ELF-1 (cell line): ENCODE measurements around the gene HACD2.

Experiments used
- DNase-seq: peaks from one replicate; pipeline ENCODE4 v3.0.0-alpha.2; 2016; ENCODE audit warnings: low read depth, low spot score

HACD2 gene

GRCh38 chr3:123584988-123585937, at the start of gene HACD2:
Gene HACD2 (minus strand): TSS chr3:123585053. CDS start chr3:123585027, 26 bp downstream.
- DNase-seq, result peak; percentile 98

- no peak for DNase-seq
Measured at GRCh38 chr3:123634149-123635051, 49.5 kb upstream of the HACD2 start.

- DNase-seq, result no peak
Measured at GRCh38 chr3:123633530-123633929, 48.7 kb upstream of the HACD2 start.

- no peak for DNase-seq
Measured at GRCh38 chr3:123632161-123632655, 47.4 kb upstream of the HACD2 start.

- DNase-seq, result no peak
Measured at GRCh38 chr3:123629747-123630047, 44.8 kb upstream of the HACD2 start.

- no peak for DNase-seq
Measured at GRCh38 chr3:123628996-123629746, 44.3 kb upstream of the HACD2 start.

- DNase-seq, result no peak
Measured at GRCh38 chr3:123627673-123628670, 43.1 kb upstream of the HACD2 start.

- DNase-seq, result no peak
Measured at GRCh38 chr3:123626881-123627280, 42.0 kb upstream of the HACD2 start.

- DNase-seq, result no peak
Measured at GRCh38 chr3:123624302-123624701, 39.4 kb upstream of the HACD2 start.

- no peak for DNase-seq
Measured at GRCh38 chr3:123623346-123623880, 38.6 kb upstream of the HACD2 start.

- no peak for DNase-seq
Measured at GRCh38 chr3:123622766-123623165, 37.9 kb upstream of the HACD2 start.

GRCh38 chr3:123621850-123622189, 37.0 kb upstream of the HACD2 start:
- DNase-seq, result peak; percentile 42

GRCh38 chr3:123621186-123621849, 36.5 kb upstream of the HACD2 start:
- no peak for DNase-seq

- DNase-seq, result no peak
Measured at GRCh38 chr3:123620343-123620742, 35.5 kb upstream of the HACD2 start.

GRCh38 chr3:123618768-123619484, 34.1 kb upstream of the HACD2 start:
- no peak for DNase-seq

GRCh38 chr3:123618076-123618708, 33.3 kb upstream of the HACD2 start:
- no peak for DNase-seq

GRCh38 chr3:123616593-123616992, 31.7 kb upstream of the HACD2 start:
- DNase-seq, result no peak

- DNase-seq, result no peak
Measured at GRCh38 chr3:123613543-123613942, 28.7 kb upstream of the HACD2 start.
